ENCODE data around the gene FBXL20. TPM values are rescaled to one million over a fixed set of nuclear protein-coding genes. Genes with fewer than 3 reads are reported as not detected.
"Not testable (repeated sequence)": the region's sequence is repeated elsewhere in the genome, so short reads cannot be mapped to it uniquely, and the experiment has no call there.

FBXL20 gene
- polyA plus RNA-seq, 1 experiment, result 3.9 TPM

- ChIA-PET POLR2A (no interaction called here), CTCF (interaction anchor here (1.5 kb wide), 1 partner anchor 11 kb away, joined by 4 read pairs; no protein-coding TSS in a partner anchor)
- TF ChIP-seq CTCF (IDR thresholded peaks at IDR 0.05; ENCODE audit: insufficient read depth, low read depth, low read length), result no peak
- H3K36me3 ChIP-seq (ENCODE audit: control insufficient read depth, insufficient read depth, low read length), result no peaks in the 10 kb centered on the region
- no peak overlapping the region for H3K4me3 ChIP-seq (ENCODE audit: low read depth, low read length)
- H3K27me3 ChIP-seq (ENCODE audit: control insufficient read depth, insufficient read depth, low read length), result no peaks in the 10 kb centered on the region
- DNase-seq (ENCODE audit: low read depth), result no peak
These were observed 59.9 kb downstream of the FBXL20 start for GRCh38 chr17:39341541-39341940.

DNA sequence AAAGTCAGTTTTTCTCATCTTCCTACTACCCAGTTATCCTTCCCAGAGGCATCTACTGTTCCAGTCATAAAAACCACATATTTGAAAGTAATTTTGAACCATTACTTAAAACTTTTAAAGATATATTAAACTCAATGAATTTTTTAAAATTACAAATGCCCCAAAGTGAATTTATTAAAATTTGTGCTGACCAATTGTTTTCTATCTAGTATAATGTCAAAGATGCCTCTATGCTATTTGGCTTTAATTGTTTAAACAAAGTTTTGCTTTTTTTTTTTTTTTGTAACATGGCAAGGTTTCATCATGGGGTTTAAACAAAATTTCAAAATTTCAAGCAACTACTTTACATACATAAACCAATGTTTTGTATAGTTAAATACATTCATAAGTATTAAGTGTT is 60.7 kb downstream of the FBXL20 start:
- H3K36me3 ChIP-seq (ENCODE audit: control insufficient read depth, insufficient read depth, low read length), result no peaks in the 10 kb centered on the region
- ChIA-PET CTCF (no interaction called here), POLR2A (no interaction called here)
- no peak overlapping the region for H3K4me3 ChIP-seq (ENCODE audit: low read depth, low read length)
- H3K27me3 ChIP-seq (ENCODE audit: control insufficient read depth, insufficient read depth, low read length), result no peaks in the 10 kb centered on the region
- DNase-seq (ENCODE audit: low read depth), result no peak
- no peak for TF ChIP-seq CTCF (IDR thresholded peaks at IDR 0.05; ENCODE audit: insufficient read depth, low read depth, low read length)

DNA sequence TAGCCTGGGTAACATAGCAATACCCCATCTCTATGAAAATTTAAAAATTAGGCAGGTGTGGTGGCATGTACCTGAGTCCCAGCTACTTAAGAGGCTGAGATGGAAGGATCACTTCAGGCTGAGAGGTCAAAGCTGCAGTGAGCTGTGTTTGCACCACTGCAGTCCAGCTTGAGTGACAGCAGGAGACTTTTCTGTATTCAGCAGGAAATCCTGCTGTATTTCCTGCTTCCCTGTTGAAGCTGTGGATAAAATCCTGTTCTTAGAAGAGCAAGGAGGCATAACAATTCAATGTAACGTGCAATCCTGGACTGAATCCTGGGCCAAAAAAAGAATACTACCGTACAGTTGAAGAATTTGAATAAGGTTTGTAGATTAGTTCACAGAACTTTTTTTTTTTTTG is 62.2 kb downstream of the FBXL20 start:
- no peak for DNase-seq (ENCODE audit: low read depth)
- no peaks in the 10 kb centered on the region for H3K27me3 ChIP-seq (ENCODE audit: control insufficient read depth, insufficient read depth, low read length)
- POLR2A ChIA-PET, result no interaction called here
- CTCF ChIA-PET, result interaction anchor here (0.9 kb wide), 1 partner anchor 17 kb away, joined by 4 read pairs; no protein-coding TSS in a partner anchor
- H3K36me3 ChIP-seq (ENCODE audit: control insufficient read depth, insufficient read depth, low read length), result no peaks in the 10 kb centered on the region
- H3K4me3 ChIP-seq (ENCODE audit: low read depth, low read length), result no peak overlapping the region
- no peak for TF ChIP-seq CTCF (IDR thresholded peaks at IDR 0.05; ENCODE audit: insufficient read depth, low read depth, low read length)

GRCh38 chr17:39337649-39338048 is 63.8 kb downstream of the FBXL20 start:
- DNase-seq (ENCODE audit: low read depth); H3K4me3 ChIP-seq (ENCODE audit: low read depth, low read length); H3K27me3 ChIP-seq (ENCODE audit: control insufficient read depth, insufficient read depth, low read length); CTCF ChIA-PET; POLR2A ChIA-PET; H3K36me3 ChIP-seq (ENCODE audit: control insufficient read depth, insufficient read depth, low read length): not testable (repeated sequence)

DNA sequence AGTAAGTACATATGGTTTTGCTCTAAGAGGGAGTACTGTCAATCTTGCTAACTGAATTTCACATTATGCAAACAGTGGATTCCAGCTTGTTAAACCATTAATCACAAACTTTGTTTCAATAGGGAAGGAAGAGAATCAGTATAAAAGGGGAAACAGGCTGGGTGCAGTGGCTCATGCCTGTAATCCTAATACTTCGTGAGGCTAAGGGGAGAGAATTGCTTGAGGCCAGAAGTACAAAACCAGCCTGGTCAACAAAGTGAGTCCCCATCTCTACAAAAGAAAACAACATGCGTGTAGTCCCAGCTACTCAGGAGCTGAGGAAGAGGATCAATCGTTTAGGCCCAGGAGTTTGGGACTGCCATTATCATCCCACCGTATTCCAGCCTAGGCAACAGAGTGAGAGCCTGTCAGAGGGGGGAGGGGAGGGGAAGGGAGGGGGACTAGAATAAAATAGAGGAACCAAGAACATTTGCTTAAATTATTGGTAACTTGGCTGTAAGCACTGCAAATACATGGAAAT is 65.7 kb downstream of the FBXL20 start:
- Histone ChIP-seq H3K4me3 (ENCODE audit: low read depth, low read length) (no peak overlapping the region), H3K27me3 (ENCODE audit: control insufficient read depth, insufficient read depth, low read length) (no peaks in the 10 kb centered on the region), H3K36me3 (ENCODE audit: control insufficient read depth, insufficient read depth, low read length) (no peaks in the 10 kb centered on the region)
- ChIA-PET POLR2A (interaction anchor here (0.6 kb wide), 1 partner anchor 204 kb away, joined by 12 read pairs; no protein-coding TSS in a partner anchor), CTCF (no interaction called here)
- DNase-seq (ENCODE audit: low read depth), result no peak
- no peak for TF ChIP-seq CTCF (IDR thresholded peaks at IDR 0.05; ENCODE audit: insufficient read depth, low read depth, low read length)

- CTCF ChIA-PET; POLR2A ChIA-PET; H3K36me3 ChIP-seq (ENCODE audit: control insufficient read depth, insufficient read depth, low read length); H3K4me3 ChIP-seq (ENCODE audit: low read depth, low read length); H3K27me3 ChIP-seq (ENCODE audit: control insufficient read depth, insufficient read depth, low read length); DNase-seq (ENCODE audit: low read depth): not testable (repeated sequence)
These were observed 67.2 kb downstream of the FBXL20 start for GRCh38 chr17:39334008-39334744.
